WTC11 (cell line): Measurements from ENCODE around the gene PANK4. TPM values are rescaled to one million over a fixed set of nuclear protein-coding genes. Genes with fewer than 3 reads are reported as not detected.

Source experiments
- ATAC-seq: fragments of 200-7000 bp; cut with Tn5 transposase; 2 replicates; pipeline ENCODE4 v1.10.0; 2021; ENCODE audit warnings: mild to moderate bottlenecking, moderate library complexity
- CTCF ChIA-PET: fragments of 300-600 bp; sonication (Branson Sonifier 250); formaldehyde crosslinking; loops from one replicate; lab custom pipeline; 2021; ENCODE audit warnings: antibody characterized with exemption; lab: Charles Lee
- POLR2A ChIA-PET: fragments of 350-600 bp; sonication (Branson Sonifier 250); formaldehyde crosslinking; loops from one replicate; lab custom pipeline; 2021; ENCODE audit warnings: antibody characterized with exemption; lab: Charles Lee
- DNase-seq: peaks from one replicate; pipeline ENCODE4 v3.0.0; 2021; ENCODE audit warnings: low spot score
- H3K27ac Mint-ChIP-seq: 2 replicates; pipeline ENCODE4 v1.8.0; 2021; ENCODE audit warnings: mixed read lengths
- H3K27me3 Mint-ChIP-seq: 2 replicates; pipeline ENCODE4 v1.8.0; 2021; ENCODE audit warnings: low read depth, mild to moderate bottlenecking, moderate library complexity, mixed read lengths
- H3K36me3 Mint-ChIP-seq: 2 replicates; pipeline ENCODE4 v1.8.0; 2021; ENCODE audit warnings: mixed read lengths
- H3K4me1 Mint-ChIP-seq: 2 replicates; pipeline ENCODE4 v1.8.0; 2022; ENCODE audit warnings: mixed read lengths
- H3K4me3 Mint-ChIP-seq: 2 replicates; pipeline ENCODE4 v1.8.0; 2021; ENCODE audit warnings: mild to moderate bottlenecking, moderate library complexity, mixed read lengths
- H3K9me3 Mint-ChIP-seq: 2 replicates; pipeline ENCODE4 v1.8.0; 2021; ENCODE audit warnings: mixed read lengths
- ATF1 ChIP-seq: sonication (generic); formaldehyde crosslinking; IDR thresholded peaks from 2 replicates; pipeline ENCODE4 v1.8.1; 2023; ENCODE audit warnings: mild to moderate bottlenecking, moderate library complexity, missing genetic modification reagents
- ELF4 ChIP-seq: sonication (generic); formaldehyde crosslinking; IDR thresholded peaks from 2 replicates; pipeline ENCODE4 v1.8.1; 2022; ENCODE audit warnings: low read depth, mild to moderate bottlenecking, moderate library complexity, missing genetic modification reagents
- ESRRA ChIP-seq: sonication (generic); formaldehyde crosslinking; IDR thresholded peaks from 2 replicates; pipeline ENCODE4 v1.8.1; 2022; ENCODE audit warnings: mild to moderate bottlenecking, missing genetic modification reagents, borderline replicate concordance
- ETV6 ChIP-seq: sonication (generic); formaldehyde crosslinking; IDR thresholded peaks from 2 replicates; pipeline ENCODE4 v1.8.1; 2022; ENCODE audit warnings: mild to moderate bottlenecking, missing genetic modification reagents
- GABPB1 ChIP-seq: sonication (generic); formaldehyde crosslinking; IDR thresholded peaks from 2 replicates; pipeline ENCODE4 v1.8.1; 2023; ENCODE audit warnings: mild to moderate bottlenecking, missing genetic modification reagents
- MYBL2 ChIP-seq: sonication (generic); formaldehyde crosslinking; IDR thresholded peaks from 2 replicates; pipeline ENCODE4 v1.8.1; 2023; ENCODE audit warnings: mild to moderate bottlenecking, moderate library complexity, missing genetic modification reagents
- NFYB ChIP-seq: sonication (generic); formaldehyde crosslinking; conservative IDR thresholded peaks from 2 replicates; pipeline ENCODE4 v1.8.0; 2022; ENCODE audit warnings: low read depth, missing genetic modification reagents
- PRRX2 ChIP-seq: fragments of 250-450 bp; sonication (Bioruptor Pico); IDR thresholded peaks from 2 replicates; pipeline ENCODE4 v1.8.0; 2021; ENCODE audit warnings: mild to moderate bottlenecking
- SOX15 ChIP-seq: fragments of 250-450 bp; sonication (Bioruptor Pico); IDR thresholded peaks from 2 replicates; pipeline ENCODE4 v1.9.0; 2021; ENCODE audit warnings: mild to moderate bottlenecking
- ZNF232 ChIP-seq: sonication (generic); formaldehyde crosslinking; IDR thresholded peaks from 2 replicates; pipeline ENCODE4 v1.8.0; 2022; ENCODE audit warnings: mild to moderate bottlenecking, missing genetic modification reagents
- ZNF317 ChIP-seq: sonication (generic); formaldehyde crosslinking; IDR thresholded peaks from 2 replicates; pipeline ENCODE4 v1.8.1; 2023; ENCODE audit warnings: low read depth, mild to moderate bottlenecking, moderate library complexity, missing genetic modification reagents, borderline replicate concordance
- total RNA-seq: library from RNA; stranded (reverse); gene quantifications from 3 replicates; pipeline ENCODE4 v1.2.3, GENCODE V29; 2021
- TF ChIP-seq, protein P1 (sequence below): sonication (generic); formaldehyde crosslinking; IDR thresholded peaks from 2 replicates; pipeline ENCODE4 v1.8.1; 2023; ENCODE audit warnings: mild to moderate bottlenecking, missing genetic modification reagents
- TF ChIP-seq, protein P2 (sequence below): sonication (generic); formaldehyde crosslinking; IDR thresholded peaks from 2 replicates; pipeline ENCODE4 v1.8.0; 2023; ENCODE audit warnings: mild to moderate bottlenecking, missing genetic modification reagents
- TF ChIP-seq, protein P3 (sequence below): sonication (generic); formaldehyde crosslinking; IDR thresholded peaks from 2 replicates; pipeline ENCODE4 v1.8.0; 2022; ENCODE audit warnings: mild to moderate bottlenecking, missing genetic modification reagents
- TF ChIP-seq, protein P4 (sequence below): sonication (generic); formaldehyde crosslinking; IDR thresholded peaks from 2 replicates; pipeline ENCODE4 v1.8.1; 2022; ENCODE audit warnings: missing genetic modification reagents, borderline replicate concordance
- TF ChIP-seq, protein P5 (sequence below): sonication (generic); formaldehyde crosslinking; IDR thresholded peaks from 2 replicates; pipeline ENCODE4 v1.8.1; 2023; ENCODE audit warnings: mild to moderate bottlenecking, missing genetic modification reagents, moderate library complexity
- TF ChIP-seq, protein P6 (sequence below): fragments of 250-450 bp; sonication (Bioruptor Pico); IDR thresholded peaks from 2 replicates; pipeline ENCODE4 v2.1.2; 2022; ENCODE audit warnings: mild to moderate bottlenecking, moderate library complexity
- TF ChIP-seq, protein P7 (sequence below): fragments of 250-450 bp; sonication (Bioruptor Pico); IDR thresholded peaks from 2 replicates; pipeline ENCODE4 v1.9.0; 2021; ENCODE audit warnings: moderate library complexity, mild to moderate bottlenecking, inconsistent platforms, borderline replicate concordance

The PANK4 gene
- total RNA-seq, 1 experiment from 2014 or later = 52.5 TPM

DNA sequence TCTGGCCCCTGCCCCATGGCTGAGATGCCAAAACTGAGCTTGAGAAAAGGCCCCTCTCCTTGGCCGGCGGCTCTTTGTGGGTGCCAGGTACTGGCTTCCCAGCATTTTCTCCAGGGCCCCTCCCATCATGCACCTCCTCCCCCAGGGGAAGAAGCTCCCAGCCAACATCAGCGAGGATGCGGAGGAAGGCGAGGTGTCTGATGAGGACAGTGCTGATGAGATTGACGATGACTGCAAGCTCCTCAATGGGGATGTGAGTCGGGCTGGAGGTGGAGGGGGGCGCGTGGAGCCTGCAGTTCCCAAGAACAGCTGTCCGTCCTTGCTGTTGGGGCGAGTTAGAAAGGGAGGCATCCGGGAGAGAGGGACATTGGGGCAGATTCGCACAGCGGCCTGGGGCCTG lies 36.8 kb downstream of the PANK4 start:
- no peak for DNase-seq
- CTCF ChIA-PET = interaction anchor here (0.6 to 1.7 kb wide), 3 partner anchors 11 to 272 kb away, joined by 3 to 7 read pairs (median 5); no protein-coding TSS in a partner anchor
- TF ChIP-seq NFYB (CRISPR knock-in tag) (no peak), ETV6 (CRISPR knock-in tag) (no peak), ZNF317 (CRISPR knock-in tag) (no peak), ELF4 (no peak), PRRX2 (CRISPR knock-in tag) (no peak), MYBL2 (no peak), SOX15 (CRISPR knock-in tag) (no peak), GABPB1 (no peak), ESRRA (CRISPR knock-in tag) (no peak), ATF1 (CRISPR knock-in tag) (no peak), ZNF232 (no peak)
- TF ChIP-seq, protein P1, sequence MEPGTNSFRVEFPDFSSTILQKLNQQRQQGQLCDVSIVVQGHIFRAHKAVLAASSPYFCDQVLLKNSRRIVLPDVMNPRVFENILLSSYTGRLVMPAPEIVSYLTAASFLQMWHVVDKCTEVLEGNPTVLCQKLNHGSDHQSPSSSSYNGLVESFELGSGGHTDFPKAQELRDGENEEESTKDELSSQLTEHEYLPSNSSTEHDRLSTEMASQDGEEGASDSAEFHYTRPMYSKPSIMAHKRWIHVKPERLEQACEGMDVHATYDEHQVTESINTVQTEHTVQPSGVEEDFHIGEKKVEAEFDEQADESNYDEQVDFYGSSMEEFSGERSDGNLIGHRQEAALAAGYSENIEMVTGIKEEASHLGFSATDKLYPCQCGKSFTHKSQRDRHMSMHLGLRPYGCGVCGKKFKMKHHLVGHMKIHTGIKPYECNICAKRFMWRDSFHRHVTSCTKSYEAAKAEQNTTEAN (CRISPR knock-in tag) = no peak
- TF ChIP-seq, protein P2, sequence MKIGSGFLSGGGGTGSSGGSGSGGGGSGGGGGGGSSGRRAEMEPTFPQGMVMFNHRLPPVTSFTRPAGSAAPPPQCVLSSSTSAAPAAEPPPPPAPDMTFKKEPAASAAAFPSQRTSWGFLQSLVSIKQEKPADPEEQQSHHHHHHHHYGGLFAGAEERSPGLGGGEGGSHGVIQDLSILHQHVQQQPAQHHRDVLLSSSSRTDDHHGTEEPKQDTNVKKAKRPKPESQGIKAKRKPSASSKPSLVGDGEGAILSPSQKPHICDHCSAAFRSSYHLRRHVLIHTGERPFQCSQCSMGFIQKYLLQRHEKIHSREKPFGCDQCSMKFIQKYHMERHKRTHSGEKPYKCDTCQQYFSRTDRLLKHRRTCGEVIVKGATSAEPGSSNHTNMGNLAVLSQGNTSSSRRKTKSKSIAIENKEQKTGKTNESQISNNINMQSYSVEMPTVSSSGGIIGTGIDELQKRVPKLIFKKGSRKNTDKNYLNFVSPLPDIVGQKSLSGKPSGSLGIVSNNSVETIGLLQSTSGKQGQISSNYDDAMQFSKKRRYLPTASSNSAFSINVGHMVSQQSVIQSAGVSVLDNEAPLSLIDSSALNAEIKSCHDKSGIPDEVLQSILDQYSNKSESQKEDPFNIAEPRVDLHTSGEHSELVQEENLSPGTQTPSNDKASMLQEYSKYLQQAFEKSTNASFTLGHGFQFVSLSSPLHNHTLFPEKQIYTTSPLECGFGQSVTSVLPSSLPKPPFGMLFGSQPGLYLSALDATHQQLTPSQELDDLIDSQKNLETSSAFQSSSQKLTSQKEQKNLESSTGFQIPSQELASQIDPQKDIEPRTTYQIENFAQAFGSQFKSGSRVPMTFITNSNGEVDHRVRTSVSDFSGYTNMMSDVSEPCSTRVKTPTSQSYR (CRISPR knock-in tag) = no peak
- TF ChIP-seq, protein P3, sequence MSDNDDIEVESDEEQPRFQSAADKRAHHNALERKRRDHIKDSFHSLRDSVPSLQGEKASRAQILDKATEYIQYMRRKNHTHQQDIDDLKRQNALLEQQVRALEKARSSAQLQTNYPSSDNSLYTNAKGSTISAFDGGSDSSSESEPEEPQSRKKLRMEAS = no peak
- TF ChIP-seq, protein P4, sequence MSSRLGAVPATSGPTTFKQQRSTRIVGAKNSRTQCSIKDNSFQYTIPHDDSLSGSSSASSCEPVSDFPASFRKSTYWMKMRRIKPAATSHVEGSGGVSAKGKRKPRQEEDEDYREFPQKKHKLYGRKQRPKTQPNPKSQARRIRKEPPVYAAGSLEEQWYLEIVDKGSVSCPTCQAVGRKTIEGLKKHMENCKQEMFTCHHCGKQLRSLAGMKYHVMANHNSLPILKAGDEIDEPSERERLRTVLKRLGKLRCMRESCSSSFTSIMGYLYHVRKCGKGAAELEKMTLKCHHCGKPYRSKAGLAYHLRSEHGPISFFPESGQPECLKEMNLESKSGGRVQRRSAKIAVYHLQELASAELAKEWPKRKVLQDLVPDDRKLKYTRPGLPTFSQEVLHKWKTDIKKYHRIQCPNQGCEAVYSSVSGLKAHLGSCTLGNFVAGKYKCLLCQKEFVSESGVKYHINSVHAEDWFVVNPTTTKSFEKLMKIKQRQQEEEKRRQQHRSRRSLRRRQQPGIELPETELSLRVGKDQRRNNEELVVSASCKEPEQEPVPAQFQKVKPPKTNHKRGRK (CRISPR knock-in tag) = no peak
- TF ChIP-seq, protein P5, sequence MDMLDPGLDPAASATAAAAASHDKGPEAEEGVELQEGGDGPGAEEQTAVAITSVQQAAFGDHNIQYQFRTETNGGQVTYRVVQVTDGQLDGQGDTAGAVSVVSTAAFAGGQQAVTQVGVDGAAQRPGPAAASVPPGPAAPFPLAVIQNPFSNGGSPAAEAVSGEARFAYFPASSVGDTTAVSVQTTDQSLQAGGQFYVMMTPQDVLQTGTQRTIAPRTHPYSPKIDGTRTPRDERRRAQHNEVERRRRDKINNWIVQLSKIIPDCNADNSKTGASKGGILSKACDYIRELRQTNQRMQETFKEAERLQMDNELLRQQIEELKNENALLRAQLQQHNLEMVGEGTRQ = no peak
- TF ChIP-seq, protein P6, sequence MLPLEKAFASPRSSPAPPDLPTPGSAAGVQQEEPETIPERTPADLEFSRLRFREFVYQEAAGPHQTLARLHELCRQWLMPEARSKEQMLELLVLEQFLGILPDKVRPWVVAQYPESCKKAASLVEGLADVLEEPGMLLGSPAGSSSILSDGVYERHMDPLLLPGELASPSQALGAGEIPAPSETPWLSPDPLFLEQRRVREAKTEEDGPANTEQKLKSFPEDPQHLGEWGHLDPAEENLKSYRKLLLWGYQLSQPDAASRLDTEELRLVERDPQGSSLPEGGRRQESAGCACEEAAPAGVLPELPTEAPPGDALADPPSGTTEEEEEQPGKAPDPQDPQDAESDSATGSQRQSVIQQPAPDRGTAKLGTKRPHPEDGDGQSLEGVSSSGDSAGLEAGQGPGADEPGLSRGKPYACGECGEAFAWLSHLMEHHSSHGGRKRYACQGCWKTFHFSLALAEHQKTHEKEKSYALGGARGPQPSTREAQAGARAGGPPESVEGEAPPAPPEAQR = no peak
- TF ChIP-seq, protein P7, sequence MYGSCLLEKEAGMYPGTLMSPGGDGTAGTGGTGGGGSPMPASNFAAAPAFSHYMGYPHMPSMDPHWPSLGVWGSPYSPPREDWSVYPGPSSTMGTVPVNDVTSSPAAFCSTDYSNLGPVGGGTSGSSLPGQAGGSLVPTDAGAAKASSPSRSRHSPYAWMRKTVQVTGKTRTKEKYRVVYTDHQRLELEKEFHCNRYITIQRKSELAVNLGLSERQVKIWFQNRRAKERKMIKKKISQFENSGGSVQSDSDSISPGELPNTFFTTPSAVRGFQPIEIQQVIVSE = no peak
- TF ChIP-seq, all 79 proteins: peak for 0
- H3K4me3 Mint-ChIP-seq = no peak overlapping the region
- H3K27me3 Mint-ChIP-seq = peaks cover 7% of the 10 kb centered on the region
- no peak for ATAC-seq
- POLR2A ChIA-PET = no interaction called here
- H3K36me3 Mint-ChIP-seq = peaks cover 5% of the 10 kb centered on the region; the same call in 1 of the 2 replicates
- H3K4me1 Mint-ChIP-seq = no peaks in the 10 kb centered on the region
- no peak overlapping the region for H3K27ac Mint-ChIP-seq
- peaks cover 15% of the 10 kb centered on the region for H3K9me3 Mint-ChIP-seq
